Activated CD4-positive, alpha-beta T cell treated with anti-CD3 and anti-CD28 coated beads, Interleukin-2, Interleukin-4, amounts not matched to agents 100 ng/mL and 50 ng/mL, durations not matched to agents 16 hours and 8 hours (primary cell): Measurements from ENCODE around the gene TACC2.
"Not testable (repeated sequence)": the region's sequence is repeated elsewhere in the genome, so short reads cannot be mapped to it uniquely, and the experiment has no call there.

Experiments
- DNase-seq: peaks from one replicate; pipeline ENCODE4 v3.0.0-alpha.2; 2020; ENCODE audit warnings: low spot score

The TACC2 gene

GRCh38 chr10:122190176-122190943 is 201.4 kb downstream of the TACC2 start:
- no peak for DNase-seq

GRCh38 chr10:122191936-122192541 is 203.1 kb downstream of the TACC2 start:
- no peak for DNase-seq

GRCh38 chr10:122194251-122194650 is 205.3 kb downstream of the TACC2 start:
- DNase-seq = no peak

GRCh38 chr10:122196218-122196617 is 207.3 kb downstream of the TACC2 start:
- no peak for DNase-seq

- no peak for DNase-seq
Measured at GRCh38 chr10:122197611-122198222, 208.8 kb downstream of the TACC2 start.

GRCh38 chr10:122198631-122199030 is 209.7 kb downstream of the TACC2 start:
- DNase-seq = no peak

- DNase-seq = no peak
Measured at GRCh38 chr10:122199070-122199469, 210.1 kb downstream of the TACC2 start.

- no peak for DNase-seq
Measured at GRCh38 chr10:122199689-122200088, 210.7 kb downstream of the TACC2 start.

- no peak for DNase-seq
Measured at GRCh38 chr10:122201401-122201800, 212.4 kb downstream of the TACC2 start.

- not testable (repeated sequence) for DNase-seq
Measured at GRCh38 chr10:122203180-122203579, 214.2 kb downstream of the TACC2 start.

- DNase-seq = no peak
Measured at GRCh38 chr10:122204691-122205489, 215.9 kb downstream of the TACC2 start.

- DNase-seq = no peak
Measured at GRCh38 chr10:122206471-122207065, 217.6 kb downstream of the TACC2 start.

- no peak for DNase-seq
Measured at GRCh38 chr10:122207163-122207562, 218.2 kb downstream of the TACC2 start.

- no peak for DNase-seq
Measured at GRCh38 chr10:122207596-122207995, 218.6 kb downstream of the TACC2 start.

GRCh38 chr10:122208571-122209430 is 219.8 kb downstream of the TACC2 start:
- DNase-seq = no peak

- no peak for DNase-seq
Measured at GRCh38 chr10:122210481-122211265, 221.7 kb downstream of the TACC2 start.

- DNase-seq = no peak
Measured at GRCh38 chr10:122213364-122213763, 224.4 kb downstream of the TACC2 start.

- DNase-seq = no peak
Measured at GRCh38 chr10:122213766-122214165, 224.8 kb downstream of the TACC2 start.

- no peak for DNase-seq
Measured at GRCh38 chr10:122216047-122216446, 227.1 kb downstream of the TACC2 start.

- DNase-seq = no peak
Measured at GRCh38 chr10:122219340-122219739, 230.4 kb downstream of the TACC2 start.
